HG02798 (cell line): ENCODE data around the gene SAG.

ENCODE experiments used
- ATAC-seq: cut with Tn5 transposase; IDR thresholded peaks from one replicate; pipeline ENCODE4 v1.9.1; 2021; ENCODE audit warnings: mild to moderate bottlenecking; ENCODE audit not compliant: unreplicated experiment, poor library complexity

Gene SAG

DNA sequence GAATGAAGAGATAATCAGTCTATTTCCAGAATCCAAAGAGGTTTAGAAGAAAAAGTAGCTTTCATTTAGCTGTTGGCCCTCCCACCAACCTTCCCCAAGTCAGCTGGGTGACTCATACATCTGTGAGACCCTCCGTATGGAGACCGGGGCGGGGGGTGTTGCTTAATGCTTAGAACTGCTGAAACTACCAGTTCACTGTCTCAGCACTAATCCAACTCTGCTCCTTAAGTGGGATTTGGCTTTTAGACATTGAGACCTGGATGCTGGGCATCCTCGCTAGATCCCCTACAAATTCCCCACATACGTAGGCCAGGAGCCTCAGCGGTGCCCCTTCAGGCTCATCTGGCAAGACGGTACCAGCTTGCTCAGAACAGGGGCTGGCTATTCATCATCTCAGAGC lies at the start of gene SAG:
Gene SAG, plus strand, starts transcription at position 252 of the 400 bp plus-strand sequence. CDS start 1,374 bp downstream, outside the sequence.
- no peak for ATAC-seq

DNA sequence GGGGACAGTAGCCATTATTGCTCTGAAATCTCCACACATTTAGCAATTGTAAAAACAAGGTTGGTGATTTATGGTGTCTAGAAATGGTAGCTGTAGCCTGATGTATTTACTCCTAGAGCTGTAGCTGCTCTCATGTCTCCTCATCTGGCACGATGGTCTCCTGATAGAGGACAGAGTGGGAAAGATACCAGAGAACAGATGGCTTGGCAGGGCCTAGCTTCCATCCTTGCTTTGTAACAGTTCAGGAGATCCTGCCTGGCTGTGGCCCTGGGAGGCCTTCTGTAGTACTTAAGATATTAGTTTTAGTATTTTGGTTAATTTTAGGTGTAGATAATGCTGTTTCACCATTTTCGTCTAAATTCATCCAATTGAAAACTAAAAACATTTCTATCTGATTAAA lies 49.4 kb upstream of the SAG start:
- no peak for ATAC-seq

DNA sequence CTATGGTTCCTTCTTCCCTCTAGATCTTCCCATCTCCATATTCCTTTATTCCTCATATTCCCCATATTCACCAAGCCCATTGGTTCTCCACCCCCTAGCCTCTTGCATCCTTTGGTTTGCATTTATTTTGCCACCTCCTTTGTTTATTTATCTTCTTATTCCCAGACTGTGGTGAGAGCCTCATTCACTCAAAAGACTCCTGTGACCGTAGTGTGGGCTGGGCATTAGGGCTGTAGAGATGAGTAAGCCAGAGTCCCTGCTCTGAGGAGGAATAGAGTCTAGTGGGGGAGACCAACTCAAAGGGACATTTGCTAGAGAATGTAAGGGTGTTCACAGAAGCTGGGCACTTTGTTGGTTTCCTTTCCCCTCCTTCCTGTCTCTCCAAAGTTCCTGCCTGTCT lies 47.9 kb upstream of the SAG start:
- ATAC-seq: no peak

DNA sequence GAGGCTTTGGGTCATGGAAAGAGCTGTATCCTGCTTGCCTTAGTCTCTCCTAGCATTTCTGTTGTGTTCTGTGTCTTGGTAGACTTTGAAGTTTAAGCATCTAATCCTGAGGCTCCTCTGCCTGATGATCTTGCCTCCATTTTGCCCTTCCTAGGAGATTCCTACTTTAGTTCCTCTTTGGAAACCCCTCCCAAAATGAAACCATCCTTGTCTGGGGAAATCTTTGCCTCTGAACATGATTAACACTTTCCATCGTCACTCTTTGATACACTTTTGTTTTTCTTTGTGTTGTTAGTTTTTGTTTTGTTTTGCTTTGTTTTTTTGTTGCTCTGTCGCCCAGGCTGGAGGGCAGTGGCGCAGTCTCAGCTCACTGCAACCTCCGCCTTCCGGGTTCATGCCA lies 47.0 kb upstream of the SAG start:
- no peak for ATAC-seq

DNA sequence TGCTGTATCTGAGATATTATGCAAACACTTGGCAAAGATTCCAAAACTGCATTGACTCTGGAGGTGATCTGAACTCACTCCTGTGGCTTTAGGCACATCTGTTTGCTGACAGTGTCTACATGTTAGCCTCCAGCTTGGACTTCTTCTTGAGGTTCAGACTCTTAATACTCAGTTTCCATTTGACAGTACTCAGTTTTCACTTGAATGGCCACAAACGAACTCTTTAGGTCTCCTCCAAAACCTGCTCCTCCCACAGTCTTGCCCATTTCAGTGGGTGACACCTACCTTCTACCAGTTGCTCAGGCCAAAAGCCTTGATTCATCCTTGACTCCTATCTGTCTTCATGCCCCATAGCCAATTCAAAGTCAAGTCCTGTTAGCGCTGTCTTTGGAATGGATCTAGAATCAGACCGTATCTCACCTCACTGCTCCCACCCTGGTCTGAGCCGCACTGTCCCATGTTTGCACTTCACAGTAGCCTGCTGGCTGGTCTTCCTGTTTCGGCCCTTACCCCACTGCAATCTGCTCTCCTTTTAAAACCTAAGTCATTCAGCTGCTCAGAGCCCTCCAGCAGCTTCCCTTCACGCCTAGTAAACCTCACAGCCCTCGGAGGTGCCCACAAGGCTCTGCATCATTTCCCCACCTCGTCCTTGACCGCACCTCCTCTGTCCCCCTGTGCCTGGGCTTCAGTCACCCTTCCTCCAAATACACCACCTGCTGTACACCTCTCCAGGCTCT lies 45.6 kb upstream of the SAG start:
- peak; percentile 75 for ATAC-seq

DNA sequence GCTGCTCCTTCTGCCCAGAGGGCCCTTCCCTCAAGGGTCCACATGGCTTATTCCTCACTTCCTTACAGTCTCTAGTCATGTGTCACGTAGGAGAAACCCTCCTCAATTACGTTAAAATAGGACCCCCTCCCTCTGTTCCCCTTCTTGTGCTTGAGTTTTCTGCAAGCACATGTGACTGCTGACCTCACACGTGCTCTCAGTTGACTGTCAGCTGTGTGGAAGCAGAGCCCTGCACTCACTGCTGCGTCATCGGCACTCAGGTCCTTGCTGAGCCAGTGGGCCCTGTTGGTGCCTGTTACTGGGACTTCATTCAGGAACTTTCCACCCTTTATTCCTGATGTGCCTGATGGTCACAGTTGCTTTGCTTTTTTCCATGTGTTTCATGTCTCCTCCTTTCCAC lies 45.1 kb upstream of the SAG start:
- no peak for ATAC-seq

DNA sequence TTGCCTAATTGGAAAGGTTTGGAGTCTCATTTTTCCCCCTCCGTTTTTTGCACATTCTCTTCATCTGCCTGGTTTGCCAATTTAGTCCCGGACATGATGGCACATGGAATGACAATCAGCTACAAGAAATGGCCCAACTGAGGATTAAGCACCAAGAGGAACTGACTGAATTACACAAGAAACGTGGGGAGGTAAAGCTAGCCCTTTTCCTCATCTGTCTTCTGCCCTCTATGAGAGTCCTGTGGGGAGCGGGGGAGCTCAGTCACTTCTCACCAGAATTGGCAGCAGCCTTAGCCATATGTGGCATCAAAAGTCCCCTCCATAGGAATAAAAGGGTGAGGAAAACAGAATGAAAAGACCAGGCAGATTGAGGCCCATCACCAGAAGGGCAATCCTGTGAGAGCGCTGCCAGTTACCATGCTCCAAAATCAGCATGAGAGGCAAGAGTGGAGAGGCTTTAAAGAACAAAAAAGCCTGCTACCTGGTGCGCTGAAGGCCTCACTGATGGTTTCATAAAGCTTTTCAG lies 44.5 kb upstream of the SAG start:
- ATAC-seq: no peak

DNA sequence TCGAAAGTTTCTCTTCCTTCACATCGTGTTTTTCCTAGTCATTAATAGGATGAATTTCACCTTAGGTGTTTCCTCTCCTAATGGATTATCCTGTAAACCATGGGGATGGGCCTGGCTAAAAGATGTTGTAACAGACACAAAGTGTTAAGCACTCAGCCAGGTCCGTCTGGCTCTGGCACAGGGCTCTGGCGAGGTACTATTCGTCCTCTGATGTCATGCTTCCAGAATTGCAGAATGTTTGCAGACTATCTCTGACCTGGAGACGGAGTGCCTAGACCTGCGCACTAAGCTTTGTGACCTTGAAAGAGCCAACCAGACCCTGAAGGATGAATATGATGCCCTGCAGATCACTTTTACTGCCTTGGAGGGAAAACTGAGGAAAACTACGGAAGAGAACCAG lies 42.9 kb upstream of the SAG start:
- no peak for ATAC-seq

DNA sequence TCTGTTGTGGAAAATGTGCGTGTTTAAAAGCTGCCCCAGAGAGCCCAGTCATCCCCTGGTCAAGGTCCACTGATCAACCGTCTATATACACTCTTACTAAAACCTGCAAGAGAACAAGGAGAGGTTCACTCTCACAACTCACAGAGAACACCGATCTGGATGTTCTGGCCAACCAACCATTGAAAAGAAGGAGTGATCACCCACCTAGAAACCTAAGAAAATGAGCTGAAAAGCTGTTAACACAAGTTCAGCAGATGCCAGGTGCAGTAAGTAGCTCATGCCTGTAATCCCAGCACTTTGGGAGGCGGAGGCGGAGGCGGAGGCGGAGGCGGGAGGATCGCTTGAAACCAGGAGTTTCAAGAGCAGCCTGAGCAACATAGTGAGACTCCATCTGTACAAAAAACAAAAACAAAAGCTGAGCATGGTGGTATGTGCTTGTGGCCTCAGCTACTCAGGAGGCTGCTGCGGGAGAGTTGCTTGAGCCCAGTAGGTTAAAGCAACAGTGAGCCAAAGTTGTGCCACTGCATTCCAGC lies 41.7 kb upstream of the SAG start:
- no peak for ATAC-seq

DNA sequence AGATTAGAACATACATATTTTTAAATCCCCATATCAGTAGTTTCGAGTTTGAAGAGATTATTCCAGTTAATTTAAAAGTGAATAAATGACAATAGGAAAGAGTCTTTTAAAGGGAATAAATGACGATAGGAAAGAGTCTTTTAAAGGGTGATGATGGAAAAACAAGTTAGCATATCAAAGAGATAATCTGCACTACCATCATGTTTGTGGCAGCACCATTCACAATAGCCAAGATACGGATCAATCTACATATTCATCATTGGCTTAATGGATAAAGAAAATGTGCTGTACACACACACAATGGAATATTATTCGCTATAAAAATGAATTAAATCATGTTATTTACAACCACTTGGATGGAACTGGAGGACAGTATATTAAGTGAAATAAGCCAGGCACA lies 41.1 kb upstream of the SAG start:
- ATAC-seq: no peak

DNA sequence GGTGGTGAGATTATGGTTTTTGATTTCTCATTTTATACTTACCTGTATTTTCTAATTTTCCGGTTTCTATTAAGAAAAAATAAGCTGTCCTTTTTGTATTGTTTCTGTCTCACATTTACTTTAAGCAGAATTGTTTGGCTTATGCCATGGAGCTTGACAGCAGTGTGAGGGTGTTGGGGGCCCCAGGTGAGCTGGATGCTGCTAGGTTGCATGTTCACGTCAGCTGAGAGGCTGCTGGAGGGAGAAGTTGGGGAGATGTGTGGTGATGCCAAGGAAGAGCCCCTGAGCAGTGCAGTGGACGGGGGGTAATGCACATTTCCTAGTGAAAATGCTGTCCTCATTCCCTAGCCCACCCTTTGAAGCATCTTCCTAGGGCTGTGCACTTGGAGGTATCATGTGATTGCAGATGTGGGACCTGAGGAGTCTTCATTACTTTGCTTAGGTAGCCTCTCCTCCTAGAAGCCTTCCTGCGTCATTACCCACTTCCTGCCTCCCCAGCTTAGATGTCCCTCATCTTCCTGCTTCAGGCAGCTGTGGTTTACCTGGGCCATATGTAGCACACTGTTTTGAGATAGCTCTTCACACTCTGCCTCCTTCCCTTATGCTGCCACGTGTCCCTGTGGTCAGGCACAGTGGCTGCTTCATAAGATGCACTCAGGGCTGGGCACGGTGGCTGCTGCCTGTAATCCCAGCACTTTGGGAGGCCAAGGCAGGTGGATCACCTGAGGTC lies 39.9 kb upstream of the SAG start:
- no peak for ATAC-seq

DNA sequence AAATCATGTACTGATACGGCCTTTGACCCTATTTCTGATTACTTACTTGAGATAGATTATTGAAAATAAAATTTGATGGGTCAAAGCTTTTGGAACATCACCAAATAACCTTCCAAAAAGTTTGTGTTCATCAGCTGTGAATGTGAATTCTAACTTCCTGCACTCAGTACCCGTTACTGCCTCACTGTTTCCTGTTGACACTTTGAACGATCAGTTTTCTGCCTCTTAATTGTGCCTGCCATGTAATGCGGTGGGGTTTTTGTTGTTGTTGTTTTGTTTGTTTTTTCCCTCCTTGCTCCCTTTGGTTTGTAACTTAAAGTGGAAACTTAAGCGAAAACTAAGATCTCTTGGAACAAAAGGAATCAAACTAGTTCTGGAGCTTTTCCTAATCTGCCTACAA lies 37.2 kb upstream of the SAG start:
- ATAC-seq: no peak

DNA sequence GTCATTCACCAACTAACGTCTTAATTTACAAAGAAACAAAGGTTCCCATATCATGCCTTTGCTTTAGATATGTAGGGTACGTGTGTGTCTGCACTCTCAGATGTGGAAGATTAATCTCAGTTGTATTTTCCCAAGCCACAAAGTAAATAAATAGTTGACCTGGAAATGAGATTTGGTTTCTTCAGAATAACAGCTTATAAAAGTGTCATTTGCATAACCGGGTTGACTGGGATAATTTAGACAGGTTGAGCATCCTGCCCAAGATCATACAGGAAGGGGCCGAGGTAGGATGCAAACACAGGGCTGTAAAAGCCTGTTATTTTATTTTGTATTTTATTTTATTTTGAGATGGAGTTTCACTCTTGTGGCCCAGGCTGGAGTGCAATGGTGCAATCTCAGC lies 36.7 kb upstream of the SAG start:
- no peak for ATAC-seq

DNA sequence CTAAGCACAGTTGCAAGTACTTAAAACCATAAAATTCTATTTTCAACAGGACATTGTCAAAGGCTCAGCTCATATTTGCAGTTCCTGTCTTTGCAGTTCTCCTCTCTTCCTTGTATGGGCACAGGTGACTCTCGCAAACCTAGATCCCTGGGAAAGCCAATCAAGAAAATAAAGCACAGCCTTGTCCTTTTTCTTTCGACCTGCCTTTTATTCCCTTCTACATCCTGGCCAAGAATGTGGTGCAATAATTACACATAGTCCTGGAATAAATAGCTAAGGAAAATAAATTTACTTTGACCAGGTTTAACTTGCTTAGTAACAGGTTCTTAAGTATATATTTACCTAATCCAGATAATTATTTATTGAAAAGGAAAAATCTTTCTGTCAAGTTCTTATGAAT lies 35.9 kb upstream of the SAG start:
- no peak for ATAC-seq

DNA sequence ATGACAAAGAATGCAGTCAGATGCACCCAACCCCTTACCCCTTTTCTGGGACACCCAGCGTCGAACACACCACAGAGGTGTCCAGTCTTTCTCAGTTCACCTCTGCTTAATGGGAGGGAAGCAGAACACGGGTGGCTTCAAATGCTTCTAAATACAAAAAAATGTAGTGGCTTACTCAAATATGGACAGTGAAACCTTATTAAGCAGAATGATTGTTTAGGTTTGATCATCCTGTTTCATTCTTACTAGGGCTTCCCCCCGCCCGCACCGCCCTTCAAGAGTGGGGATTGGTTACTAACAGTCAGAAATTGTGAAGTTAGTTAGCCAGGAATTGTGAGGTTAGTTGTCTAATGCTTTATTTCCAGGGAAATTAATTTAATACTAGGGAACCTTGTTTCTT lies 34.5 kb upstream of the SAG start:
- ATAC-seq: no peak

DNA sequence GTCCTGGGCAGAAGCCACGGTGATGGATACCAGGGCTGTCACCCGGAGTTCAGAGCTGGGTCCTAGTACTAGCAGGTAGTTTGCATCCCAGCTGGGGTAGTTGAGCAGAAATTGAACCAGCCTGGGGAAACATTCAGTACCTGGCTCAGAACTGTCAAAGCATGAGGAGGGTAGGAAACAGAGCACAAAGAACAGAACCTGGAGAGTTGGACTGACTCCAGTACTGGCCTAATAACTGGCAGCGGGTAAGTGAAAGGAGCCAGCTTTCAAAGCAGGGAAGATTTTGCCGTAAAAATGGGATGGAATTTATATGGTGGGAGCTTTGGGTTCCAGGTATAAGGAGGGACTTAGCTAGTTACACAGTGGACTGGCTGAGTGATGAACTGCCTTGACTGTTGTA lies 32.4 kb upstream of the SAG start:
- ATAC-seq: no peak

DNA sequence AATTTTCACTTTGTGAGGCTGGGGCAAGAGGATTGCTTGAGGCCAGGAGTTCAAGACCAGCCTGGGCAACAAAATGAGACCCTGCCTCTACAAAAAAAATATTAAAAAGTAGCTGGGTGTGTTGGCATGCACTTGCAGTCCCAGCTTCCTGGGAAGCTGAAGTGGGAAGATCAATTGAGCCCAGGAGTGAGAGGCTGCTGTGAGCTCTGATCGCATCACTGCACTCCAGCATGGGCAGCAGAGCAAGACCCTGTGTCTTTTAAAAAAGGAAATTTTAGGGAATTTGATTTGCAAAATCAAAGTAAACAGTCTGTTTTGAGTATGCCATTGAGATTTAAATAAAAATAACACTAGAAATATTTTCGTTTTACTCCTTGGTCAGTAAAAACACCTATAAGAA lies 28.7 kb upstream of the SAG start:
- ATAC-seq: no peak

DNA sequence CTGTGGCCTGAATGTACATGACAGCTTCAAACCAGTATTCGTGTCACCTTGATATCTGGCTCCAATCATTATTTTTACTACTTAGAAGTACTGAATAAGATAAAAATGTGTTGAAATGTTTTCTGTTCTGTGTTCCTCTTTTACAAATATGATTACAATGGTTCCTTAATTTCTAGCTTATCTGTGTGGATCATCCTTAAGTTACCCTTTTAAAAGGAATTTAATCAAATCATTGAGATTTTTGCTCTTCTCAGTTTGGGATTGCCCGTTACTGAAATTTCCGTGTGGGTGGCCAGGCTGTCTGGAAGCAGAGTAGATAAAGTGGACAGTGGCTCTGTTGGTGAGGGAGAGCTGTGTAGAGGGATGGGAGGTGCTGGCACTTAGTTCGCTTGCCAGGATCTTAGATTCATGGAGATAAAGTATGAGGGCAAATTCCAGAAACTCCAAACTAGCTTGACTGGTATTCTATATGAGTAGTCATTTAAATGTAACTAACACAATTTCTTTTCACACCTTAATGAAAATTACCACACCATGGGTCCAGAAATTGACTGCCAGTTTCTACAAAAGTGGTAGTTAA lies 27.4 kb upstream of the SAG start:
- ATAC-seq: no peak

DNA sequence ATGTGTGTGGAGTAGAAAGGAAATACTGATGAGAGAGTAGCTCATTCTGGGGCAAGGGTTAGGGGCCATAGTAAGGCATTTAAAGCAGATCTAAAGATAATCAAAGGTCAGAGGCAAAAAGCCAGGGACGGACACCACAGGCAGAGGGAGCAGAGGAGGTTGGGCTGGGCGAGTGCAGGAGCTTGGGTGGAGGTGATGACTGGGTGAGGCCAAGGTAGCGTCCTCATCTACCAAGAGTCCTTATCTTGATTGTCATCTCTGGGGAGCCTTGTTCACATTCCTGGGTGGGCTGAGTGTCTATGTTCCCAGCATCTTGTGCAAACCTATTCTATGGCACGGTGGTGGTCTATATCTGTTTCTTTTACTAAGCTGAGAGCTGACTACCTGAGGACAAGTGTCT lies 26.1 kb upstream of the SAG start:
- no peak for ATAC-seq

DNA sequence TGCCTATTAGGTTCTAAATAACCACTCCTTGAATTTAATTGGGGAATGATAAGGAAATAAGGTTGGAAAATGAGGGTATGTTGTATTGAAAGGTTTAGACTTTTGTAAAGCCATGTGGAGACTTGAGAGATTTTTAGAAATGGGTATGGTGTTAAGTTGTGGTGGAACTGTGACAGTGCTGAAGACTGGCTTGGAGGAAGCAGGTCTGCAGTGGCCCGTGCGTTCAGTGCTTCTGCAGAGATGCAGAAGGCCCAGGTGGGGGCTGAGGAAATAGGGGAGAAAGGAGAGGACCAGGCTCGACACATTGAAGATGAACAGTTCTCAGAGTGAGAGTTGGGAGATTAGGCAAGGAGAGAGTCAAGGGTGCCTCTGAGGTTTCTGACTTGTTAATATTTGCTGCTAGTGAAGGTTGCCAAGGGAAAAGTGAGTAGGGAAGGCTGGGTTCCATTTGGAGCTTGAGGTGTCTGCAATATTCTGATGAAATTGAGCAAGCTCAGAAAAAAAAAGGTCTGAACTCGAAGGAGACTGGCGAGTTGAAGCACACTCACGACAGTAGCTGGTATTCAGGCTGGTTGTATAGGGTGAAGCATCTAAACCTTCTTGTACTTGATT lies 25.5 kb upstream of the SAG start:
- no peak for ATAC-seq

DNA sequence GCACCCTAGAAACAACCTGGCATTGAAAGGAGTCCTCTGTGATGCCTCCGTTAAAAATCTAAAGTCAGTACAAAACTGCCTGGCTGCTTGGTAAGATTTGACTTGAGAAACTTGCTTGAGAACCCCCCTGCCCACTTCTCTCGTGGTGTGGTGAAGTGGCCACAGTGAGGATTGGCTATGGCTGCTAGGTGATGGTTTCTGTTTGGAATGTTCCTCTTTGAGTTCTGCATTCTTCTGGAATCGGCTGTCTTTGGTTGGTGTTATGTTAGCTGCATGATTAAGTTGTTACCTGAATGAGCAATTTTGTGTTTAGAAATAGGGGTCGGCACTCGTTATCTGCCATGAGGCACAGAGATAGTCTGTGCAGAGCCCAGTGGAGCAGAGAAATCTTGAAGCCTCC lies 21.7 kb upstream of the SAG start:
- no peak for ATAC-seq
